Transverse colon (tissue), 3 donors: ENCODE measurements around the gene CABCOCO1.

Source experiments
- EP300 ChIP-seq: sonication (generic); formaldehyde crosslinking; IDR thresholded peaks from one replicate; pipeline ENCODE4 v1.6.1; 2017; ENCODE audit warnings: antibody characterized with exemption, low read depth
- POLR2A ChIP-seq: fragments of 450-650 bp; IDR thresholded peaks from one replicate; pipeline ENCODE4 v1.6.1; 2016; ENCODE audit warnings: antibody characterized with exemption, mild to moderate bottlenecking, moderate library complexity
- TF ChIP-seq, protein P1 (sequence below), 5 experiments: fragments of 200-600 bp in 3 of 5; fragments of 450-650 bp in 2 of 5; sonication (generic) in 3 of 5; IDR thresholded peaks; 1 replicate in 2 of 5; 2 replicates in 3 of 5; pipeline ENCODE4 v1.5.1; 2016 to 2017; ENCODE audit warnings: antibody characterized with exemption in 5 of 5, inconsistent platforms in 3 of 5, mild to moderate bottlenecking in 2 of 5, moderate library complexity in 1 of 5

- TF ChIP-seq POLR2A (no peak), EP300 (no peak)
- TF ChIP-seq, protein P1, sequence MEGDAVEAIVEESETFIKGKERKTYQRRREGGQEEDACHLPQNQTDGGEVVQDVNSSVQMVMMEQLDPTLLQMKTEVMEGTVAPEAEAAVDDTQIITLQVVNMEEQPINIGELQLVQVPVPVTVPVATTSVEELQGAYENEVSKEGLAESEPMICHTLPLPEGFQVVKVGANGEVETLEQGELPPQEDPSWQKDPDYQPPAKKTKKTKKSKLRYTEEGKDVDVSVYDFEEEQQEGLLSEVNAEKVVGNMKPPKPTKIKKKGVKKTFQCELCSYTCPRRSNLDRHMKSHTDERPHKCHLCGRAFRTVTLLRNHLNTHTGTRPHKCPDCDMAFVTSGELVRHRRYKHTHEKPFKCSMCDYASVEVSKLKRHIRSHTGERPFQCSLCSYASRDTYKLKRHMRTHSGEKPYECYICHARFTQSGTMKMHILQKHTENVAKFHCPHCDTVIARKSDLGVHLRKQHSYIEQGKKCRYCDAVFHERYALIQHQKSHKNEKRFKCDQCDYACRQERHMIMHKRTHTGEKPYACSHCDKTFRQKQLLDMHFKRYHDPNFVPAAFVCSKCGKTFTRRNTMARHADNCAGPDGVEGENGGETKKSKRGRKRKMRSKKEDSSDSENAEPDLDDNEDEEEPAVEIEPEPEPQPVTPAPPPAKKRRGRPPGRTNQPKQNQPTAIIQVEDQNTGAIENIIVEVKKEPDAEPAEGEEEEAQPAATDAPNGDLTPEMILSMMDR (IDR thresholded peaks at IDR 0.05): no peak
Observed at GRCh38 chr10:61746377-61746776, 83.6 kb downstream of the CABCOCO1 start.
